ENCODE data around the gene SORBS2.

SORBS2 gene

GRCh38 chr4:185638548-185639301 is 173.3 kb downstream of the SORBS2 start:
- no peak for DNase-seq (ENCODE audit: low read depth, low spot score)

GRCh38 chr4:185638093-185638492 is 173.9 kb downstream of the SORBS2 start:
- no peak for DNase-seq (ENCODE audit: low read depth, low spot score)

- no peak for DNase-seq (ENCODE audit: low read depth, low spot score)
Observed at GRCh38 chr4:185637163-185637875, 174.7 kb downstream of the SORBS2 start.

GRCh38 chr4:185634066-185634652 is 177.8 kb downstream of the SORBS2 start:
- DNase-seq (ENCODE audit: low read depth, low spot score), result no peak

GRCh38 chr4:185626798-185627197 is 185.2 kb downstream of the SORBS2 start:
- DNase-seq (ENCODE audit: low read depth, low spot score), result no peak

GRCh38 chr4:185625503-185625902 is 186.5 kb downstream of the SORBS2 start:
- DNase-seq (ENCODE audit: low read depth, low spot score), result no peak

- no peak for DNase-seq (ENCODE audit: low read depth, low spot score)
Observed at GRCh38 chr4:185624259-185624589, 187.8 kb downstream of the SORBS2 start.

GRCh38 chr4:185623444-185624258 is 188.3 kb downstream of the SORBS2 start:
- DNase-seq (ENCODE audit: low read depth, low spot score), result no peak

GRCh38 chr4:185608185-185608584 is 203.8 kb downstream of the SORBS2 start:
- no peak for DNase-seq (ENCODE audit: low read depth, low spot score)

GRCh38 chr4:185602397-185602796 is 209.6 kb downstream of the SORBS2 start:
- DNase-seq (ENCODE audit: low read depth, low spot score), result no peak

GRCh38 chr4:185600801-185601434 is 211.1 kb downstream of the SORBS2 start:
- DNase-seq (ENCODE audit: low read depth, low spot score), result no peak

GRCh38 chr4:185599553-185600243 is 212.3 kb downstream of the SORBS2 start:
- DNase-seq (ENCODE audit: low read depth, low spot score), result no peak

GRCh38 chr4:185598846-185599552 is 213.0 kb downstream of the SORBS2 start:
- DNase-seq (ENCODE audit: low read depth, low spot score), result no peak

- peak; percentile 16 for DNase-seq (ENCODE audit: low read depth, low spot score)
Observed at GRCh38 chr4:185597532-185598188, 214.3 kb downstream of the SORBS2 start.

- no peak for DNase-seq (ENCODE audit: low read depth, low spot score)
Observed at GRCh38 chr4:185592845-185593488, 219.0 kb downstream of the SORBS2 start.

- DNase-seq (ENCODE audit: low read depth, low spot score), result no peak
Observed at GRCh38 chr4:185592438-185592837, 219.6 kb downstream of the SORBS2 start.

- DNase-seq (ENCODE audit: low read depth, low spot score), result no peak
Observed at GRCh38 chr4:185591679-185592141, 220.3 kb downstream of the SORBS2 start.

GRCh38 chr4:185590982-185591381 is 221.0 kb downstream of the SORBS2 start:
- no peak for DNase-seq (ENCODE audit: low read depth, low spot score)

Measured in activated naive CD8-positive, alpha-beta T cell treated with anti-CD3 and anti-CD28 coated beads, Interleukin-2, amount 50 U/mL, for 16 hours (primary cell).